Activated T-cell treated with anti-CD3 and anti-CD28 coated beads for 4 hours (primary cell): Measurements from ENCODE around the gene NTM.

ENCODE experiments used
- DNase-seq: peaks from one replicate; pipeline ENCODE4 v3.0.0-alpha.2; 2020

NTM gene

GRCh38 chr11:131504199-131504949 lies 134.0 kb downstream of the NTM start:
- DNase-seq: no peak

- no peak for DNase-seq
These were observed 135.9 kb downstream of the NTM start for GRCh38 chr11:131506348-131506747.

- no peak for DNase-seq
These were observed 140.2 kb downstream of the NTM start for GRCh38 chr11:131510662-131511061.

GRCh38 chr11:131511794-131512193 lies 141.4 kb downstream of the NTM start:
- DNase-seq: no peak

- no peak for DNase-seq
These were observed 141.8 kb downstream of the NTM start for GRCh38 chr11:131512228-131512627.

- DNase-seq: no peak
These were observed 143.6 kb downstream of the NTM start for GRCh38 chr11:131514062-131514461.

- DNase-seq: no peak
These were observed 148.0 kb downstream of the NTM start for GRCh38 chr11:131518305-131518838.

GRCh38 chr11:131522851-131523250 lies 152.4 kb downstream of the NTM start:
- no peak for DNase-seq

- DNase-seq: no peak
These were observed 160.0 kb downstream of the NTM start for GRCh38 chr11:131530407-131530806.

- DNase-seq: no peak
These were observed 162.7 kb downstream of the NTM start for GRCh38 chr11:131533149-131533548.

GRCh38 chr11:131533998-131534397 lies 163.6 kb downstream of the NTM start:
- DNase-seq: no peak

- no peak for DNase-seq
These were observed 164.2 kb downstream of the NTM start for GRCh38 chr11:131534611-131535010.

GRCh38 chr11:131536159-131536558 lies 165.7 kb downstream of the NTM start:
- DNase-seq: no peak

GRCh38 chr11:131537196-131537595 lies 166.8 kb downstream of the NTM start:
- no peak for DNase-seq

- no peak for DNase-seq
These were observed 167.3 kb downstream of the NTM start for GRCh38 chr11:131537748-131538147.

GRCh38 chr11:131538322-131538721 lies 167.9 kb downstream of the NTM start:
- no peak for DNase-seq

- DNase-seq: no peak
These were observed 170.3 kb downstream of the NTM start for GRCh38 chr11:131540676-131541075.

GRCh38 chr11:131543389-131544025 lies 173.1 kb downstream of the NTM start:
- DNase-seq: no peak

- DNase-seq: no peak
These were observed 174.2 kb downstream of the NTM start for GRCh38 chr11:131544591-131544990.

GRCh38 chr11:131546218-131546895 lies 175.9 kb downstream of the NTM start:
- no peak for DNase-seq

GRCh38 chr11:131549099-131549498 lies 178.7 kb downstream of the NTM start:
- no peak for DNase-seq

GRCh38 chr11:131549770-131550169 lies 179.4 kb downstream of the NTM start:
- no peak for DNase-seq

- DNase-seq: no peak
These were observed 189.9 kb downstream of the NTM start for GRCh38 chr11:131560287-131560686.

- DNase-seq: no peak
These were observed 191.1 kb downstream of the NTM start for GRCh38 chr11:131561501-131561900.
